SHP77 (cell line): ENCODE results near the gene USP5.
"Not testable (repeated sequence)": the region's sequence is repeated elsewhere in the genome, so short reads cannot be mapped to it uniquely, and the experiment has no call there.

Experiments used
- DNase-seq, 2 experiments: peaks; one replicate each; lab custom pipeline; 2025; lab: John Stamatoyannopoulos, UW

USP5 gene

DNA sequence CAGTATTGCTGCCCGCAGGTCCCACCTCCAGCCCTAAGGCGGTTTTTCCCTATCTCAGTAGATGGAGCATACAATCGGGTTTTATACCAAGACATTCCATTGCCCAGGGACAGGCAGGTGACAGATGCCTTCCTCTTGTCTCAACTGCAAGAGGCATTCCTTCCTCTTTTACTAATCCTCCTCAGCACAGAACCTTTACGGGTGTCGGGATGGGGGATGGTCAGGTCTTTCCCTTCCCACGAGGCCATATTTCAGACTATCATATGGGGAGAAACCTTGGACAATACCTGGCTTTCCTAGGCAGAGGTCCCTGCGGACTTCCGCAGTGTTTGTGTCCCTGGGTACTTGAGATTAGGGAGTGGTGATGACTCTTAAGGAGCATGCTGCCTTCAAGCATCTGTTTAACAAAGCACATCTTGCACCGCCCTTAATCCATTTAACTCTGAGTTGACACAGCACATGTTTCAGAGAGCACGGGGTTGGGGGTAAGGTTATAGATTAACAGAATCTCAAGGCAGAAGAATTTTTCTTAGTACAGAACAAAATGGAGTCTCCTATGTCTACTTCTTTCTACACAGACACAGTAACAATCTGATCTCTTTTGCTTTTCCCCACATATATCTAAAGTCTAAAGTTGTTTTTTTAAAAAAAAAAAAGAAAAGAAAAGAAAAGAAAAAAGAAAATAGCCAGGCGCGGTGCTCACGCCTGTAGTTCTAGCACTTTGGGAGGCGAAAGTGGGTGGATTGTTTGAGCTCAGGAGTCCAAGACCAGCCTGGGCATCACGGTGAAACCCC lies 34.5 kb downstream of the USP5 start:
- not testable (repeated sequence) for DNase-seq

DNA sequence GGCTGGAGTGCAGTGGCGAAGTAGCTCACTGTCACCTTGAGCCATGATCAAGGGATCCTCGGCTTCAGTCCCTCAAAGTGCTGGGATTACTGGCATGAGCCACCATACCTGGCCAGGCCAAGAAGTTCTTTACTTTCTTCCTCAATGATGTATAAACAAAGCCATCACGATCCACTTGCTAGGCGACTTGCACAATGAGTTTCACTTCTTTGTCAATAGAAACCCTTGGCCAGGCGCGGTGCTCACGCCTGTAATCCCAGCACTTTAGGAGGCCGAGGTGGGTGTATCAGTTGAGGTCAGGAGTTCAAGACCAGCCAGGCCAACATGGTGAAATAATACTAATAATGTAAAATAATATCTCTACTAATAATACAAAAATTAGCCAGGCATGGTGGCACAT lies 35.5 kb downstream of the USP5 start:
- no peak for DNase-seq

DNA sequence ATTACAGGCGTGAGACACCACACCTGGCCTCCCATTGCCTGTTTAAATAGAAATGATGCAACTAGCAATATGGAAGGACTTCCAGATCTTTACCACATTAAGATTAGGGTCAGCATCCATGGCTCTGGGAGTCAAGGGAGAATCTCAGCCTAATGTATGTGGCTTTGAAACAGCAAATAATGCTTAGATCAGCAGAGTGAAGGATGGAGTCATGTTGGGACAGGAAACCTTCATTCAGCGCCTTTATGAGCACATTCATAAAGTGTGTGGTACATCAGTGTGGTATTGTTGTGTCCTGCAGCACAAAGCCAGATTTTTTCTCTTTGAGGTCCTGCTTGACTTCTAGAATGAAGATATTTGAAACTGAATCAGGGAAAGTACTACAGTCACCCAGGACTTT lies 36.4 kb downstream of the USP5 start:
- DNase-seq = no peak

DNA sequence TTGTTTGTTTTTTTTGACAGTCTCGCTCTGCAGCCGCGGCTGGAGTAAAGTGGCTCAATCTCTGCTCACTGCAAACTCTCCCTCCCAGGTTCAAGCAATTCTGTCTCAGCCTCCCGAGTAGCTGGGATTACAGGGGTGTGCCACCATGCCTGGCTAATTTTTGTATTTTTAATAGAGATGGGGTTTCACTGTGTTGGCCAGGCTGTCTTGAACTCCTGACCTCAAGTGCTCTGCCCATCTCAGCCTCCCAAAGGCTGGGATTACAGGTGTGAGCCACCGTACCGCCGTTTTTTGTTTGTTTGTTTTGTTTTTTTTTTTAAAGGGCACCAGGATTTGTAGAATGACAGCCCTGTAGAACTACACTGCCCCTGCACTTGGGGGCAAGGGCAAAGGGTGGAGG lies 36.8 kb downstream of the USP5 start:
- not testable (repeated sequence) for DNase-seq

DNA sequence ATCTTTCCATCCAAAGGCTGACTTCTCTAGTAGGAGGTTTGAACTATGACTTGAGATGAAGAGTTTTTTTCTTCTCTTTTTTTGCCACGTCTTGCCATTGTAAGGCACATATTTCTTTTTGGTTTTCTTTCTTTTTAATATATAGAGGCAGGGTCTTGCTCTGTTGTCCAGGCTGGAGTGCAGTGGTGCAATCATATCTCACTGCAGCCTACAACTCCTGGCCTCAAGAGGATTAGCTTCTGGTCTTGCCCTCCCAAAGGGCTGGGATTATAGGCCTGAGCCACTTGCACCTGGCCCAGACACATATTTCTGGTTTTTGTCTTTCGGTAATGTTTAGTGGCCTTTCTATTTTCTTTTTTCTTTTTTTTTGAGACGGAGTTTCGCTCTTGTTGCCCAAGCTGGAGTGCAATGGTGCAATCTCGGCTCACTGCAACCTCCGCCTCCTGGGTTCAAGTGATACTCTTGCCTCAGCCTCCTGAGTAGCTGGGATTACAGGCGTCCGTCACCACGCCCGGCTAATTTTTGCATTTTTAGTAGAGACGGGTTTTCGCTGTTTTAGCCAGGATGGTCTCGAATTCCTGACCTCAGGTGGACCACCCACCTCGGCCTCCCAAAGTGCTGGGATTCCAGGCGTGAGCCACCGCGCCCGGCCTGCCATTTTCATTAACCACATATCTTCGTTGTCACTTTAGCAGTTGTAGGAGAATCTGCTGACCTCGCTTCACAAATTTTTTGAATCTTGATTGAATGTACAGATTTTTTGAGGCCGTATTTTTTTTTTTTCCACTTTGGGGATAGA lies 38.0 kb downstream of the USP5 start:
- DNase-seq = not testable (repeated sequence)

GRCh38 chr12:6890789-6891645 lies 39.1 kb downstream of the USP5 start:
- peak; percentile 68 to 79 for DNase-seq

DNA sequence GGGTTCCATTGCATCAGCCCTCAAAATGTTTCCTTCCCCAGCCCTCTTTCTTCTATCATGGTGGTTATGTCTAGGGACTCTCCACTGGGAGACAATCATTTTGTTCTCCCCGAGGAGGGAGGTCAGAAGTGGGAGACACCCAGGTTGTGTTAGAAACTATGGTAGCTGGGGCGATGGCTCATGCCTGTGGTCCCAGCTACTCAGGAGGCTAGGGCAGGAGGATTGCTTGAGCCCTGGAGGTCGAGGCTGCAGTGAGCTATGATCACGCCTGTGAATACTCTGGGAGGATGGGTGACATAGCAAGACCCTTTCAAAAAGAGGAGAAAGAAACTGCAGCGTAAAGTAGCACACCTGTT lies 39.7 kb downstream of the USP5 start:
- no peak for DNase-seq

DNA sequence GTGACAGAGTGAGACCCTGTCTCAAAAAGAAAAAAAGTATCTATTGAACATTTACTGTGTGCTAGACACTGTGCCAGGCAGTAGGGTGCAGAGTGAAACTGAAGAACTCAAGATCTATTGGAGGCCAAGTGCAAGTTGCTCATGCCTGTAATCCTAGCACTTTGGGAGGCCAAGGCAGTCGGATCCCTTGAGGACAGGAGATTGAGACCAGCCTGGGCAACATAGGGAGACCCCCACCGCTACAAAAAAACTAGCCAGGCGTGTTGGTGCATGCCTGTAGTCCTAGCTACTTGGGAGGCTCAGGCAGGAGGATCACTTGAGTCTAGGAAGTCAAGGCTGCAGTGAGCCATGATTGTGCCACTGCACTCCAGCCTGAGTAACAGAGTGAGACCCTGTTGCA lies 40.7 kb downstream of the USP5 start:
- DNase-seq = not testable (repeated sequence)

DNA sequence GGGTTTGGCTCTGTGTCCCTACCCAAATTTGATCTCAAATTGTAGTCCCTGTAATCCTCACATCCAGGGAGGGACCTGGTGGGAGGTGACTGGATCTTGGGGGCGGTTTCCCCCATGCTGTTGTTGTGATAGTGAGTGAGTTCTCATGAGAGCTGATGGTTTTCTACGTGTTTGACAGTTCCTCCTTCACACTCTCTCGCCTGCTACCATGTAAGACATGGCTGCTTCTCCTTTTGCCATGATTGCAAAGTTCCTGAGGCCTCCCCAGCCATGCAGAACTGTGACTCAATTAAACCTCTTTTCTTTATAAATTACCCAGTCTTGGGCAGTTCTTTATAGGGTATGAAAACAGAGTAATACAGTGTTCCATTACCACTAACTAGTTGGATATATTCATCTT lies 42.4 kb downstream of the USP5 start:
- DNase-seq = no peak

- DNase-seq = no peak
Observed at GRCh38 chr12:6896846-6897435, 45.0 kb downstream of the USP5 start.

- no peak for DNase-seq
Observed at GRCh38 chr12:6899427-6899826, 47.5 kb downstream of the USP5 start.

GRCh38 chr12:6899837-6900519 lies 48.0 kb downstream of the USP5 start:
- no peak for DNase-seq

DNA sequence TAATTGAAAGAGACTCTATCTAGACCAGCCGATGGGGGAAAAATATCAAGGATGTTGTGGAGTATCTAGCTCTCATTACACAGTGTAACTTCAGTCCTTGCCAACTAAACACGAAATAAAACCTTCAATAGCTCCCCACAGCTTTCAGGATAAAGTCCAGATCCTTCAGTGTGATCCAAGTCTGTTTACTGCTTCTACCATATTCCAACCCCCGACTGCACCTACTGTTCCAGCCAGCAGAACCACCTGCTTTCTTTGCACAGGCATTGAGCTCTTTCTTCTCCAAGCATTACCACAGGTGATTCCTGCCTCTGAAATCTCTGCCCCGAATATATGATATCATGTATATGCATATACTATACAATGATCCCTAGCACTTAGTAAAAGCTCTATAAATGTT lies 50.5 kb downstream of the USP5 start:
- DNase-seq = no peak

DNA sequence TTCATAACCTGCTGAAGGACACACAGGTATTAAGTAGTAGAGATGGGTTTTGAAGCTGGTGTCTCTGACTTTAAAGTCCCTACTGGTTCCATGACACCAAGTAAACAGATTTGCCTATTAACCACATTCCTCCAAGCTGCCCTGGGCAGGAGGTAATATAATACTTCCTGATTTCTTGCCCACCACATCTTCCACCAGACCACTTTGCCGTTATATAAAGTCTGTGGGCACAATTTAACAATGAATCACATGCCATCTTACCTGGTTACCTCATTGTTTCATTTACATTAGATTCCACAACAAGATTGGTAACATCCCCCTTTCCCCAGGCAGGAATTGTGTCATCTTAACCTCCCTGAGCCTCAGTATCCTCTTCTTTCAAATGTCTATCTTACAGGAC lies 51.8 kb downstream of the USP5 start:
- no peak for DNase-seq

DNA sequence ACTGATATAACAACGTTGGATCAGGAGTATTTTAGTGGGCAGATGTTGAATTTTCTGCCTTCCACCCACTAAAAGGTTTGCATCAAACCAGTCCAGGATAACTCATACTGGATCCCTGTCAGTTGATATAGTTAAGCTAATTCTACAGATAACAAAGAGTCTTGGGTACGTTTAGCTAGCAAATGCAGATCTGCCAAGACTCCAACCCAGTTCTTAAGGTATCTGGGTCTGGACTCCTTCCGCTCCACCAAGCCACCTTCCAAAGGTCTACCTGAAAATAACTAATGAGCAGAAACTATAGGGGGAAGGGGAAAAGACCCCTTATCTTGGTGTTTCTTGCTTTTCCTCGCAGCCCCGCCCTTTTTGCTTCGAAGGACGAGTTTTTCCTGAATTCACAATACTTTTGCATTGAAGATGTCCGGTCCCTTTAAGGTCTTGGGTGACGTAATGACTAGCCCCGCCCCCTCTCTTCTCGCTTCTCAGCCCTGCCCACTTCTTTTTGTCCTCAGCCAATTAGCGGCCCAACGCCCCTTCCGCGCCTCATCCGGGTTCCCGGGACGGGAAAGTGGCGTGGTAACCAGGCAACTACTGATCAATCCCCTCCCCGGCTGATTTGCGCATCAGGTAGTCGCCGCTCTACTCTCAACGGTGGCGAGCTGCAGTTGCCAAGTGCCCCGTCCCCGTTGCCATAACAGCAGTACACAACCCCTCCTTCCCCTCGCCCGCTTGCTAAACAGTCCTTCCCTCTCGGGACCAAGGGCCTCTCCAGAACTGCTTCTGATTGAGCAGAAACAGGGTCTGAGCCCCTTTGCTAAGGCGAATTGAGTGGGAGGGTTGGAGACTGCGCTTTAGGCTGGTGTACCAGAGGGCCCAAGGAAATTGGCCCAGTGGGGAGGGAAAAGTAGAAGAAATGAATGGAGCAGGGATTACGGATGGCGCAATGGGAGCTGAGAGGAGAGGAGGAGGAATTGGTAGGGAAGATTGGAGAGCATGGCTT lies 52.6 kb downstream of the USP5 start, which contains the start of gene LRRC23:
TSS of gene LRRC23 (plus strand) at position 543 of the 997 bp plus-strand sequence. CDS start 812 bp downstream, outside the sequence.
- DNase-seq = peak; percentile 89 to 91

DNA sequence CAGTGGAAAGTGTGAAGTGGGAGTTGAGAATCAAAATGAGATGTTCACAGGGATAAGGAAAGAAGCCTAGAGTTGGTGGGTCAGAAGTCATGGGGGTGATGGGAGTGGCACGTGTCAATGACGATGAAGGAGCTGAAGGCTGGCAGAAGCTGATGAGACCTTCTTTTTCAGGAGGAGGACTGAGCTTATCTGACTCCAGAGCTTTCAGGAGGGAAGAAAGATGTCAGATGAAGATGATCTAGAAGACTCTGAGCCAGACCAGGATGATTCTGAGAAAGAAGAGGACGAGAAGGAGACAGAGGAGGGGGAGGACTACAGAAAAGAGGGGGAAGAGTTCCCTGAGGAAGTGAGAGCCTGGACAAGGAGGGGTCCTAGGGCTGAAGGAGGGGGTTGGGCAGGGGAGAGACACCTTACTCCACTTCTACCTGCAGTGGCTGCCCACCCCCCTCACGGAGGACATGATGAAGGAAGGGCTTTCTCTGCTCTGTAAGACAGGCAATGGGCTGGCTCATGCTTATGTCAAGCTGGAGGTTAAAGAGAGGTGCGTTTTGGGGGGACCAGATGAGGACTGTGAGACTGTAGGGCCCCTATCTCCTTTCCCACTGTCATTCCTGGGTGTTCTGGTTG lies 53.6 kb downstream of the USP5 start:
- no peak for DNase-seq

DNA sequence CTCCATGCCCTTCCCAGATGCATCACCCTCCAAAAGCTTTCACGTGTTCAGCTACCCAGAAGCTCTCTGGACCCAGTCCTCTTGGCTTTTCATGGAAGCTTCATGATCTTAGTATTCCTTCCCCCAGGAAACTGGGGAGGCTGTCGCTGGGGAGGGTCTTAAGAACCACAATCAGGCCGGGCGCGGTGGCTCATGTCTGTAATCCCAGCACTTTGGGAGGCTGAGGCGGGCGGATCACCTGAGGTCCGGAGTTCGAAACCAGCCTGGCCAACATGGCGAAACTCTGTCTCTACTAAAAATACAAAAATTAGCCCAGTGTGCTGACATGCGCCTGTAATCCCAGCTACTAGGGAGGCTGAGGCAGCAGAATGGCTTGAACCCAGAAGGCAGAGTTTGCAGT lies 56.2 kb downstream of the USP5 start:
- not testable (repeated sequence) for DNase-seq

DNA sequence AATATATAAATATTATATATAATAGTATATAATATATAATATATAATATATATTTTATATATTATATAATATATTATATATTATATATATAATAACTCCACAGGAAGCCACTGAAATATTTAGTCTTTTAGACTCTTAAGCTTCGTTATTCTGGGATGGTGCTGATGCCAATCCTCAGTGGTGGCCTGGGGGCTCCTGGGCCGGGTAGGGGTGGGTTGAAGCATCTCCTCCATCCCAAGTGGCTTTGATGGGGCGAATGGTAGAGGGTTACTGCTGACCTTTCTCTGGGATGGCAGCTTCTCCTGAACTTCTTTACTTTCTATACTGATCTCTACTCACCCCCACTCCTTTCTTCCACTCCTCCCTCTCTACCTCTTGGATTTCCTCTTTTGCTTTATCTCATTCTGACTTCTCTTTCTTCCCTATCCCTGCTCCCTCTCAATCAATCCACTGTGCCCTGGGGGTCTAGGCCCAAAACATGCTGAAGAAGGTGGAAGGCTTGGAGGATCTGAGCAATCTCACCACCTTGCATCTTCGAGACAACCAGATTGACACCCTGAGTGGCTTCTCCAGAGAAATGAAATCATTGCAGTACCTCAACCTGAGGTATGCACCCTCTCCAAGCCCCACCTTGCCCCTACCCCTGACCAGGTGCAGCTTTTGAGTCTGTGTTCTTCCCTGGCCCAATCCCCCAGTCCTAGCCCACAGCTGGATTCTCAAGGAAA lies 57.6 kb downstream of the USP5 start:
- no peak for DNase-seq
